IPS-18c (cell line): ENCODE measurements around the gene STK11.

ENCODE experiments used
- H3K4me3 ChIP-seq: 2 replicates; pipeline ENCODE4 v1.7.0; 2013; ENCODE audit warnings: low read depth, mild to moderate bottlenecking, low read length, moderate library complexity; ENCODE audit not compliant: insufficient read depth
- H3K9me3 ChIP-seq: one replicate; pipeline ENCODE4 v1.6.1; 2013; ENCODE audit warnings: mild to moderate bottlenecking, low read length, moderate library complexity; ENCODE audit not compliant: control insufficient read depth, insufficient read depth

Gene STK11

DNA sequence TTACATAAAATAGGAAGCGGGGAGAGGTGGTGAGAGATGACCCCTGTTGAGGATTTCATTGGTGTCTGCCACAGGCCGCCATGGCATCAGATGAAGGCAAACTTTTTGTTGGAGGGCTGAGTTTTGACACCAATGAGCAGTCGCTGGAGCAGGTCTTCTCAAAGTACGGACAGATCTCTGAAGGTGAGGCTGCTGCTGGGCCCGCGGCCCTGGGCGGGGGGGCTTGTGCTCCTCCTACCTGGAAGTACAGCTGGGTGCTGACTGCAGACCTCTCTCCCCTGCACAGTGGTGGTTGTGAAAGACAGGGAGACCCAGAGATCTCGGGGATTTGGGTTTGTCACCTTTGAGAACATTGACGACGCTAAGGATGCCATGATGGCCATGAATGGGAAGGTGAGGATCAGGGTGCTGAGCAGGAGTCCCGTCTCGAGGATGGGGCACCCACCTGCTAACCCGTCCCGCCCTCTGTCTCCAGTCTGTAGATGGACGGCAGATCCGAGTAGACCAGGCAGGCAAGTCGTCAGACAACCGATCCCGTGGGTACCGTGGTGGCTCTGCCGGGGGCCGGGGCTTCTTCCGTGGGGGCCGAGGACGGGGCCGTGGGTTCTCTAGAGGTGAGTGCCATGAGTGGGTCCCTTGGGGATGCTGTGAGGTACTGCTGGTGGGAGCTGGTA, 65.4 kb downstream of the STK11 start:
- no peaks in the 10 kb centered on the region for H3K9me3 ChIP-seq
- H3K4me3 ChIP-seq = no peak overlapping the region; the same call in 1 of the 2 replicates

DNA sequence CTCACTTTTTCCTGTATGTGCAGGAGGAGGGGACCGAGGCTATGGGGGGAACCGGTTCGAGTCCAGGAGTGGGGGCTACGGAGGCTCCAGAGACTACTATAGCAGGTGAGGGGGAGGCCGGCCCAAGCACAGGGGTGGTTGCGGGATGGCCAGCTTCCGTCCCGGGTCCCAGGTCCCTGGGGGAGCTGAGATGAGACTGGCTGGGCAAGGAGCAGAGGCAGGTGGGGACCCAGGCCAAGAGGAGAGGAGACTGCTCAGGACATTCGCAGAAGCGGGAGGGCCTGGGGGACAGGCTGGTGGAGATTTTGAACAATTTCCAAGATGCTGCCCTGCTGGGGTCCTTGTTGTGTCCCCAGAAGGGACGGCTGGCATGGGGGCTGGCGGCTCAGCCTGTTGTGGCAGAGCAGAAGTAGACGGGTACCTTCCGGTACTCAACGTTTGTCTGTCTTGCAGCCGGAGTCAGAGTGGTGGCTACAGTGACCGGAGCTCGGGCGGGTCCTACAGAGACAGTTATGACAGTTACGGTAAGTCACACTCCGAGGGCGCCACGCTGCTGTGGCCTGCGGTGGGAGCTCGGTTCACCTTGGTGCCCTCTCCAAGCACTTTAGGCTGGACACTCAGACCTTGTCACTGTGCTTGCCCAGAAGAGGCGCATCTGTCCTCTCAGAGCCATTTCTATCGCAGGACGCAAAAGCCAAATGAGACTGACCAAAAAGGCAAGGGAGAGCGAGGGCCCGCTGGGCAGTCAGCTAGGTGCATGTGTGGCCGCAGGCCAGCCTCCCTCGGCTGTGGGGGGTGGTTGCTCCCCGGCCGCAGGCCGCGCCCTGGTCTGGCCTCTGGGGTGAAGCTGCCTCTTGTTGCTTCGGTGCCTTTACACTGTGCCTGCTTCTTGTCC, 66.2 kb downstream of the STK11 start:
- 0 out of 2 replicates have a peak overlapping the region, but pooled peaks have one; percentile 2 for H3K4me3 ChIP-seq

DNA sequence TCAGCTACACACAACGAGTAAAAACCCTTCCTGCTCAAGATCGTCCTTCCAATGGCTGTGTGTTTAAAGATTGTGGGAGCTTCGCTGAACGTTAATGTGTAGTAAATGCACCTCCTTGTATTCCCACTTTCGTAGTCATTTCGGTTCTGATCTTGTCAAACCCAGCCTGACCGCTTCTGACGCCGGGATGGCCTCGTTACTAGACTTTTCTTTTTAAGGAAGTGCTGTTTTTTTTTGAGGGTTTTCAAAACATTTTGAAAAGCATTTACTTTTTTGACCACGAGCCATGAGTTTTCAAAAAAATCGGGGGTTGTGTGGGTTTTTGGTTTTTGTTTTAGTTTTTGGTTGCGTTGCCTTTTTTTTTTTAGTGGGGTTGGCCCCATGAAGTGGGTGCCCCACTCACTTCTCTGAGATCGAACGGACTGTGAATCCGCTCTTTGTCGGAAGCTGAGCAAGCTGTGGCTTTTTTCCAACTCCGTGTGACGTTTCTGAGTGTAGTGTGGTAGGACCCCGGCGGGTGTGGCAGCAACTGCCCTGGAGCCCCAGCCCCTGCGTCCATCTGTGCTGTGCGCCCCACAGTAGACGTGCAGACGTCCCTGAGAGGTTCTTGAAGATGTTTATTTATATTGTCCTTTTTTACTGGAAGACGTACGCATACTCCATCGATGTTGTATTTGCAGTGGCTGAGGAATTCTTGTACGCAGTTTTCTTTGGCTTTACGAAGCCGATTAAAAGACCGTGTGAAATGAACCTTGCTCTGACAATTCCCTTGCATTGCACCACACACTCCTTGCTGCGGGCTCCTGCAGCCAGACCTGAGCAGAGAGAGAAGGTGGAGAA, 67.1 kb downstream of the STK11 start:
- H3K4me3 ChIP-seq = no peak overlapping the region
- H3K9me3 ChIP-seq = no peaks in the 10 kb centered on the region

More for the DNA sequence above, 66.2 kb downstream of the STK11 start:
- no peaks in the 10 kb centered on the region for H3K9me3 ChIP-seq

DNA sequence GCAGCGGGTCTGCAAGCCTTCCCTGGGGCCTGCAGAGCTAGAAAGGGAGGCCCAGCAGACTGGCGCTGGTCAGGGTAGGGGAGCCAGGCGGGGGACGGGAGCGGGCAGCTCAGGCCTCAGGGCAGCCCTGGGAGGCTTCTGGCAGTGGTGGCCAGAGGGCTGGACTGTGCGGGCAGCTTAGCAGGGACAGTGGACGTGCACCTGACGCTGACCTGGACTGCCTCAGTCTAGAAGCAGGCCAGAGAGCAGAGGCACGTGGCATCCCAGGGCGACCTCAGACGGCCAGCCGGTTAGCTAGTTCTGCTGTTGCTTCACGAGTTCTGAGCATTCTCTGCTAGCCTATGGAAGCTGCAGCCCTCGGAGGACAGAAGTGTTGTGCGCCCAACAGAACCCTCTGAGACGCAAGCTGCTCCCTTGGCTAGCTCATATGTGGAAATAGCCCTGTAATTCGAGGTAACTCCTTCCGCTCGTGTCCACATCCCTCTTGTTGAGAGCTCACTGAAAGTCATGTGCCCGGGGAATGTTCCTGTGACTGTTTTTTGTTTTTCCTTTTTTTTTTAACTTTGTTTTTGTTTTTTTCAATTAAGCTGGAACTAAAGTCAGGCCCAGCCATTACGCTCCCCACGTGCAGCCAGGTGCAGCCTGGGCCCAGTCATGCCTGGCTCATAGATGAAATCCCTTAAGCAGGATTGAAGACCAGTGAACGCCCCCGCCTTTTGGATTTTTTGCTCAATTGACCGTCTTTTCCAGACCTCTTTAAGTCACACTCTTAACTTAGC, 67.9 kb downstream of the STK11 start:
- Histone ChIP-seq H3K9me3 (no peaks in the 10 kb centered on the region), H3K4me3 (0 out of 2 replicates have a peak overlapping the region, but pooled peaks have one; percentile 24)

DNA sequence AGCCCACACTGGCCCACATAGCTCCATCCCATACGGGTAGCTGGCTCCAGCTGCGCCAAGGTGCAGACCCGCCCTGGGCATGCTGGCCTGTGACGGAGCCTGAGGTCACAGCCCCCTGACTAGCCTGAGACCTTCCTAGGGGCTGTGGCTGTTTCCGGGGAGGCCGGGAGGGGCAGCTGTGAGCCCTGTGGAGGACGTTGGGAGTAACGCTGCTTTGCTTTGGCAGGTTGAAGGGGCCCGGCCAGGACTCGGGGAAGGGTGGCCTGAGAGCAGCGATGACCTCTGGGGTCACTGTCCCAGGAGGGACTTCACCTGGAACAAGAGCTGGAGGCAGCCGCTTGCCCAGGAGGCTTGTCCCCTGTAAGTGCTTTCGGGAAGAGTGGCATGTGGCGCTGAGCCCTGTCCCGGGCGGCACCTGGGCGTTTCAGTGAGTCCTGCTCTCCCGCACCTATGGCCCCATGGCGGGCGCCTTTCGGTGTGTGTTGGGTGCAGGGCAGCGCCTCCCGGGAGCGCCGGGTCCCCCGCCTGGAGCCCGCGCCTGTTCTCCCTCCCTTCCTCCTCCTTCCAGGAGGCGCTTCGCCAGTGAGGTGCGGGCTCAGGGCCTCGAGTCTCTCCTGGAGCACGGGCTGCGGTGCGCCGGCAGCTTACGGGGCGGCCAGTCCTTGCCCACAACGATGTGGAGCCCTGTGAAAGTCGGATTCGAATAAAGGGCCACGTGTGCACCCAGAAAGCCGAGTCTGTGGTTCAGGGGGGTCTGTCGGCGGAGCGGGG, 68.7 kb downstream of the STK11 start:
- H3K9me3 ChIP-seq = no peaks in the 10 kb centered on the region
- peak overlapping the region; percentile 89 for H3K4me3 ChIP-seq

DNA sequence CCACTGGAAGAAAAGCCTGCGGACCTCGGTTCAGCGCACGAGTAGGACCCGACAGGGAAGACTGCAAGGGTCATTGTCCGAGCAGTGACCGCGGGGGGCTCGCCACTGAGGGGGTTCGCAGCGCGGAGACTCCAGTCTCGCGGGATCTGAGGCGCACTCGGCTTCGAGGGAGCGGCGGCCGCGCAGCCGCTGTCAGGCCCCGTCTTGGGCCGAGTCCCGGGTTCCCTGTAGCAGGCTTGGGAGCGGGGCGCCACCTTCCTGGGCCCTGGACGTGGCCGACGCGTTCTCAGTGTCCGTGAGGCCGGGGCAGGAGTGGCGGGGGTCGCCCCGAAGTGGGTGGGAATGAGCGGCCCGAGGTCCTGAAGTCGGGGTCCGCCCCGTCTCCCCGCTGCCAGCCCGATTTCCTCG, 69.3 kb downstream of the STK11 start:
- Histone ChIP-seq H3K9me3 (no peaks in the 10 kb centered on the region), H3K4me3 (peak overlapping the region; percentile 89)

DNA sequence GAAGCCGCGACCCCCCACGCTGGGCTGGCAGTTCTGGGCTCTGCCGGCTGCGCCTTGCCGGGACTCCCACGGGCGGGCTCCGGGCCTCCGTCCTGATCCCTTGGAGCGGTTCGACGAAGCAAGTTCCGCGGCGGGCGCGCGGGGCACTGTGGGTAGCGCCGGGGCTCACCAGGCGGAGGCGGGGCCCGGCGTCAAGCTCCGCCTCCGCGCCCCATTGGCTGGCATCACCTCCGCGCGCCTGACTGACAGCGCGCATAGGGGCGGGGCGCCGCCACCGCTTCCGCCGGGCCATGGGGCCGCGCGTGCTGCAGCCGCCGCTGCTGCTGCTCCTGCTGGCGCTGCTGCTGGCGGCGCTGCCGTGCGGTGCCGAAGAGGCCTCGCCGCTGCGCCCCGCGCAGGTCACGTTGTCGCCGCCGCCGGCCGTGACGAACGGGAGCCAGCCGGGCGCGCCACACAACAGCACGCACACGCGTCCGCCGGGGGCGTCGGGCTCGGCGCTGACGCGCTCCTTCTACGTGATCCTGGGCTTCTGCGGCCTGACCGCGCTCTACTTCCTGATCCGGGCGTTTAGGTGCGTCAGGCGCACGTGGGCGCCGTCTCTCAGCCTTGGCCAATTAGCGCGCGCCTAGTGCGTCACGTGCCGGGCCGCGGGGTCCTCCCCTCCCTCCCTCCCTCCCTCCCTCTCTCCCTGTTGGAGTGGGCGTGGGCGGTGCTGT, 69.8 kb downstream of the STK11 start, which contains the start of gene FAM174C:
FAM174C (plus strand) TSS at position 271 of the 716 bp plus-strand sequence; CDS start at position 291, 20 bp downstream.
- Histone ChIP-seq H3K9me3 (no peaks in the 10 kb centered on the region), H3K4me3 (peak within 1 kb of the TSS; percentile 89)

DNA sequence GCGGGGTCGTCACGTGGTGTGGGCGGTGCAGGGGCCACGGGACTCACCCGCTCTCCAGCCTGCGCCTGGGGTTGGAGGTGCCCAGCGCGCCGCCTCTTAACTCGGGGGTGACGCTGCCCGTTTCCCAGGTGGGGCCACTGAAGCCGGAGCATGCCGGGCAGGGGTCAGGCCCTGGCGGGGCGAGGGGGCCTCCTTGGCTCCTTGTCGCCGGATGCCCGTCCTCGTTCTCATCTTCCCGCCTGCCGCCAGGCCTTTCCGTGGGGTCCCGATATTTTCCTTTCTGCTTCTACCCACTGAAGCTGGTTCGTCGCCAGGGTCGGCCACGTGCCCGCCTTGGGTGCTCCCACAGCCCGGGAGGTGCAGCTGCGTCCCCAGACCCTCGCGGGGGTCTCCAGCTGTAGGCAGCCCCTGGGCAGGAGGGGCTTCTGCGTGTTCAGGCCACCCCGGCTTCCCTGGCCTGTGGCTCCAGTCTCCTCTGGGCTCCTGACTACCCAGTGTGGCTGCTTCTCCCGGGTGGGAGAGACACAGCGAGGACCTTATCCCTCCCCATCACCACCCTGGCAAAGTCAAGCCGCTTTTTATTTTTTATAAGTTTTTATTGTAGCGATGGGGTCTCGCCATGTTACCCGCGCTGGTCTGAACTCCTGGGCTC, 70.5 kb downstream of the STK11 start:
- H3K9me3 ChIP-seq = no peaks in the 10 kb centered on the region
- peak overlapping the region; percentile 89 for H3K4me3 ChIP-seq

DNA sequence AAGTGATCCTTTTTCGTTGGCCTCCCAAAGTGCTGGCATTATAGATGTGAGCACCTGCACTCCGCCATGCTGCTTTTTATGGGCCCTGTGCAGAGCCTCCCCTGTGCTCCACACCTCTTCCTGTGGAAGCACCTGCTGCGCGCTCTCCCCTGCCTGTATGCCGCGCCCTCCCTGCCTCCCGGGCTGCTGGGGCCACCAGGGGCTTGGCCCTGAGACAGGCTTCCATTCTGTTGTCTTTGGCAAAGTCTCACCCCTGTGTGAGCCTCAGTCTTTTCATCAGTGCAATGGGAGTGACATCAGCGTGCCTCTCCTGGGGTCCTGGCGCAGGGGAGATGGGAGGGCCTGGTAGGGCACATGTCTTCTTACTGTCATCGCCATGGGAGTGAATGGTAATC, 71.0 kb downstream of the STK11 start:
- H3K9me3 ChIP-seq = no peaks in the 10 kb centered on the region
- H3K4me3 ChIP-seq = peak overlapping the region; percentile 89; the same call in 1 of the 2 replicates

DNA sequence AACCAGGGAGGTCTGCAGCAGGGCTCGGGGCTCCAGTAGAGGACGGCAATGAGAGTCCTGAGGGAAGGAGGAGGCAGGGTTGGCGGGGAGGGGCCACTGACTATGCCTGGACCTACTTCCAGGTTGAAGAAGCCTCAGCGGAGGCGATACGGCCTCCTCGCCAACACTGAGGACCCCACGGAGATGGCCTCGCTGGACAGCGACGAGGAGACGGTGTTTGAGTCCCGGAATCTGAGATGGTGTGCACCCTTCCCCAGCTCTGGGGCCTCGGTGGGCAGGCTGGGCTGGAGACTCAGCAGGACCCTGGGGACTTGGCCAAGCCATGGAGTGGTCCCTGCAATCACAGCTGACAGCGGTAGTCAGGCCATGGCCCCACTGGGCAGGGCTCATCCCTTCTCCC, 71.5 kb downstream of the STK11 start:
- H3K4me3 ChIP-seq = no peak overlapping the region
- H3K9me3 ChIP-seq = no peaks in the 10 kb centered on the region
